Kidney (tissue), 14 donors: ENCODE data around the gene ST14. TPM values are rescaled to one million over a fixed set of nuclear protein-coding genes. Genes with fewer than 3 reads are reported as not detected.

Source experiments
- DNase-seq, 5 donors: peaks; one replicate each; pipeline ENCODE4 v3.0.0-alpha.2; 2013 to 2020
- FAIRE-seq: peaks from 2 replicates; lab custom pipeline; 2012; peaks lifted over from hg19 to GRCh38; lab: Jason Lieb, UNC
- H3K27ac ChIP-seq, 2 donors: one replicate each; pipeline ENCODE4 v1.7.0; 2013; ENCODE audit warnings: low read depth in 2 of 2, low read length in 2 of 2, inconsistent platforms in 1 of 2
- H3K27me3 ChIP-seq: one replicate; pipeline ENCODE4 v1.7.1; 2013; ENCODE audit warnings: low read length, inconsistent platforms; ENCODE audit not compliant: control insufficient read depth, insufficient read depth
- H3K36me3 ChIP-seq, 3 donors: one replicate each; pipeline versions ENCODE4 v1.7.0 to v1.7.1; 2013; ENCODE audit warnings: low read length in 3 of 3, control low read depth in 1 of 3, inconsistent platforms in 1 of 3; ENCODE audit not compliant: insufficient read depth in 3 of 3, control insufficient read depth in 2 of 3
- H3K4me1 ChIP-seq, 3 donors: one replicate each; pipeline versions ENCODE4 v1.7.0 to v1.7.1; 2013; ENCODE audit warnings: low read length in 3 of 3, inconsistent platforms in 1 of 3, low read depth in 1 of 3; ENCODE audit not compliant: control insufficient read depth in 2 of 3, insufficient read depth in 2 of 3
- H3K4me3 ChIP-seq, 3 donors: one replicate each; pipeline versions ENCODE4 v1.7.0 to v1.8.1; 2013; ENCODE audit warnings: low read length in 3 of 3, control low read depth in 1 of 3, inconsistent platforms in 1 of 3
- H3K9ac ChIP-seq, 3 donors: one replicate each; pipeline versions ENCODE4 v1.7.0 to v1.7.1; 2013; ENCODE audit warnings: low read length in 3 of 3, control low read depth in 1 of 3, inconsistent platforms in 1 of 3
- H3K9me3 ChIP-seq, 3 donors: one replicate each; pipeline versions ENCODE4 v1.7.0 to v1.7.1; 2013; ENCODE audit warnings: low read length in 3 of 3, control low read depth in 1 of 3, inconsistent platforms in 1 of 3; ENCODE audit not compliant: control insufficient read depth in 2 of 3, insufficient read depth in 1 of 3
- intact Hi-C: fragments of 100-400 bp; cut with DNase I; formaldehyde crosslinking; loops from one replicate; pipeline ENCODE4 v1.11.1; 2022
- polyA plus RNA-seq: library from polyadenylated mRNA; stranded (reverse); fragments of 350-450 nt; fragmentation: Illumina TruSeq; extraction: RNeasy Lipid Tissue Mini Kit (QIAGEN cat#74804); gene quantifications from one replicate; pipeline ENCODE4 v1.2.3, GENCODE V29; 2014; ENCODE audit warnings: low read depth, low replicate concordance; ENCODE audit not compliant: insufficient read depth
- total RNA-seq: library from RNA; stranded (reverse); fragmentation: NEBNext Ultra II Directional; extraction: Animal tissue kit (Norgen Biotek cat#: 25700); gene quantifications from one replicate; pipeline ENCODE4 v1.2.1, GENCODE V29; 2021
- TF ChIP-seq, protein P1 (sequence below): IDR thresholded peaks from 3 replicates; pipeline ENCODE4 v1.5.1; 2012; ENCODE audit warnings: mild to moderate bottlenecking, moderate library complexity, borderline replicate concordance; ENCODE audit not compliant: insufficient read depth; ENCODE audit errors: extremely low read depth
- donor health status: control.
- donor health status: control.
- donor health status: control.
- donor health status: control.
- donor health status: control.
- donor health status: DM: yes; HTN: yes; CAD: no.
- donor health status: Normal renal cell carcinoma (clear cell type).

Gene ST14
- total and polyA plus RNA-seq, 2 donors from 2014 or later: 59.3 to 139 TPM

DNA sequence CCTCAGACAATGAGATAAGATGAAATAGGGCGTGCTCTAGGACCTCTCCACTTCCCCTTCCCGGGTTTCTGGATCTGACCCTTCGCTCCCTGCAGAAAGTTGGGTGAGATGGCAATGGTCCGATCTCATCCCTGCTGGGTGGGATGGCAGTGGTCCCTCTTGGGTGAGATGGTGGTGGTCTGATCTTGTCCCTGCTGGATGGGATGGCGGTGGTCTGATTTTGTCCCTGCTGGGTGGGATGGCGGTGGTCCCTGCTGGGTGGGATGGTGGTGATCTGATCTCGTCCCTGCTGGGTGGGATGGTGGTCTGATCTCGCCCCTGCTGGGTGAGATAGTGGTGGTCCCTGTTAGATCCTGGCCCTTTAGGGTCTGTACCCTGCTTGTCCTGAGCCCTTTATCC, 21.3 kb downstream of the ST14 start:
- TF ChIP-seq, protein P1, sequence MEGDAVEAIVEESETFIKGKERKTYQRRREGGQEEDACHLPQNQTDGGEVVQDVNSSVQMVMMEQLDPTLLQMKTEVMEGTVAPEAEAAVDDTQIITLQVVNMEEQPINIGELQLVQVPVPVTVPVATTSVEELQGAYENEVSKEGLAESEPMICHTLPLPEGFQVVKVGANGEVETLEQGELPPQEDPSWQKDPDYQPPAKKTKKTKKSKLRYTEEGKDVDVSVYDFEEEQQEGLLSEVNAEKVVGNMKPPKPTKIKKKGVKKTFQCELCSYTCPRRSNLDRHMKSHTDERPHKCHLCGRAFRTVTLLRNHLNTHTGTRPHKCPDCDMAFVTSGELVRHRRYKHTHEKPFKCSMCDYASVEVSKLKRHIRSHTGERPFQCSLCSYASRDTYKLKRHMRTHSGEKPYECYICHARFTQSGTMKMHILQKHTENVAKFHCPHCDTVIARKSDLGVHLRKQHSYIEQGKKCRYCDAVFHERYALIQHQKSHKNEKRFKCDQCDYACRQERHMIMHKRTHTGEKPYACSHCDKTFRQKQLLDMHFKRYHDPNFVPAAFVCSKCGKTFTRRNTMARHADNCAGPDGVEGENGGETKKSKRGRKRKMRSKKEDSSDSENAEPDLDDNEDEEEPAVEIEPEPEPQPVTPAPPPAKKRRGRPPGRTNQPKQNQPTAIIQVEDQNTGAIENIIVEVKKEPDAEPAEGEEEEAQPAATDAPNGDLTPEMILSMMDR: no peak
- Histone ChIP-seq H3K9me3 (no peaks in the 10 kb centered on the region), H3K9ac (peak overlapping the region in 2 of 3 donors; percentile 48 to 76), H3K27ac (peak overlapping the region; percentile 93), H3K4me1 (peaks cover 0 to 42% (median 34%) of the 10 kb centered on the region in 3 donors), H3K36me3 (no peaks in the 10 kb centered on the region), H3K27me3 (no peaks in the 10 kb centered on the region), H3K4me3 (no peak overlapping the region)
- FAIRE-seq (no peak), DNase-seq (no peak)
- intact Hi-C loops: no loop called here

DNA sequence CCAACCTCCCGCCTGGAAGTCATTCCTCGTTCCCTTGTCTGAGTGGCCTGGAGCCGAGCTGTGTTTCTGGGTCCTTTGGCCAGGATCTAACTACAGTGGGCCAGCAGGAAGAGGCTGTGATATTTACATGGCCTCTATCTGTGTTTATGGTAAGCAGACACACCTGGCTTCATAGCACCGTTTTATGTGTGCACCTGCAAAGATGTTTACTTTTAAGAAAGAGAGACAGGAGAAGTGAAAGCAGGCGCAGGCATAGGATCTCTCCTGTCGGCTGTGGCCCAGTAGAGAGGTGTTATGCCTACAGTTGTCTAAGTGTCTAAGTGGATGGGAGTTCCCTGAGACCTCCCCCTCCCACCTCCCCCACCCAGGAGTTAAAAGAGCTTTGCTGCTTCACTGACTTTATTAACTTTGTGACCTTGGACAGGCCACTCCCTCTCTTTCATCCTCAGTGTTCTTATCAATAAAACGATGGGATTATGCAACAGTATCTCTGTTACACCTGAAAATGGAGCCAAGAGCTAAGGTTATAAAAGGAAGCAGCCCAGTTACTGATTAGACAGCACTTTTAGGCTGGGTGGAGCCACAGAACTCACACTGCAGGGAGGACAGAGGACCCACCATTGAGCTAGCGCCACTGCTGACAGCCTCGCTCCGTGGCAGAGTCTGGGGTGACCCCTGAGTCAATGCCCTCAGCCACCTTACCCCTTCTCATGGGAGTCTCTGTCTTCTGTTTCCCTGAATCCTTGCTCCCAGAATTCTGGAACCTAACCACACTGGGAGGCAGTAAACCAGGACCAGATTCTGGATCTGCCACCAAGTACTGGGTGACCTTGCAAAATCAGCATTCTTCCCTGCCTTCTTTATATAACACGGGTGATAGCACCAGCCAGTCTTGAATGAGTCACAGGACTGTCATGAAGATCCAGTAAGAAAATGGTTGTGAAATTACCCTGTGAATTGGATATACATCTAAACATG, 22.0 kb downstream of the ST14 start:
- Histone ChIP-seq H3K27ac (peak overlapping the region; percentile 93), H3K36me3 (no peaks in the 10 kb centered on the region), H3K4me1 (peaks cover 0 to 42% (median 34%) of the 10 kb centered on the region in 3 donors), H3K27me3 (no peaks in the 10 kb centered on the region), H3K9ac (peak overlapping the region in 2 of 3 donors; percentile 48 to 76), H3K9me3 (no peaks in the 10 kb centered on the region), H3K4me3 (peak overlapping the region in 1 of 3 donors; percentile 18)
- peak in 4 of 5 donors; percentile 77 to 87 (median 84) for DNase-seq
- TF ChIP-seq, protein P1: no peak
- intact Hi-C loops: no loop called here
- FAIRE-seq: no peak

DNA sequence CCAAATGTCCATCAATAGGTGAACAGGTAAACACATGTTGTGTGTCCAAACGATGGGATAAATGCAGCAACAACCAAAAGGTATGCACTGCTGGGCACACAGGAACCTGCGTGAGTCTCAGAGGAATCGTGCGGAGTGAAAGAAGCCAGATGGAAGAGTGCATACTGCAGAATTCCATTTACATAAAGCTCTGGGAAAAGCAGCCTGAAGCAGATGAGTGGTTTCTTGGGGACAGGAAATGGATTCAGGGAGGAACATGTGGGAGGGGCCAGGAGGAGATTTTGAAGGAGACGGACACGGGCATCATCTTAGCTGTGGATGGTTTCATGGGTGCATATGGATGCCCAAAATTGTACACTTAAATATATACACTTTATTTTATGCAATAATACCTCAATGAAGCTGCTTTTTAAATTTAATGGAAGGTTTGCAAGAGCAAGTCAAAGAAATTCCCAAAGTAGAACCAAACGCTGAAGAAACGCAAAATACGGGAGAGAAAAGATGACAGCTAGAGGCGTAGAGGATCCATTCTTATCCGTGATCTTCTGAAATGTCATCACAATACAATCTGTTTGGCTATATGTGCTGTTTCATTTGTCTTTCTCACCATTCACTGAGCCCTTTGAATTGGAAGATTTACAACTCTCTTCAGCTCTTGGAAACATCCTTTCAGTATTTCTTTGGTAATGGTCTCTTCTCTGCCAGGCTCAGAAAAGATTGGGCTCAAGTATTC, 24.5 kb downstream of the ST14 start:
- no peak overlapping the region for H3K4me3 ChIP-seq
- H3K27me3 ChIP-seq: no peaks in the 10 kb centered on the region
- DNase-seq: peak in 2 of 5 donors; percentile 24 to 40
- peaks cover 0 to 33% (median 26%) of the 10 kb centered on the region in 3 donors for H3K4me1 ChIP-seq
- no peak overlapping the region for H3K27ac ChIP-seq
- intact Hi-C loops: no loop called here
- H3K36me3 ChIP-seq: no peaks in the 10 kb centered on the region
- no peak for FAIRE-seq
- H3K9ac ChIP-seq: no peak overlapping the region
- TF ChIP-seq, protein P1: no peak
- H3K9me3 ChIP-seq: no peaks in the 10 kb centered on the region
